22Rv1 (cell line): ENCODE results near the gene ASPHD2.

Experiments used
- ZFX ChIP-seq: fragments of 450-650 bp; IDR thresholded peaks from 2 replicates; pipeline ENCODE4 v1.6.1; 2017; ENCODE audit warnings: antibody characterized with exemption, borderline replicate concordance
- TF ChIP-seq, protein P1 (sequence below): fragments of 450-650 bp; IDR thresholded peaks from 2 replicates; pipeline ENCODE4 v1.5.1; 2017; ENCODE audit warnings: mild to moderate bottlenecking

GRCh38 chr22:26484360-26484706 is 55.3 kb downstream of the ASPHD2 start:
- TF ChIP-seq, protein P1, sequence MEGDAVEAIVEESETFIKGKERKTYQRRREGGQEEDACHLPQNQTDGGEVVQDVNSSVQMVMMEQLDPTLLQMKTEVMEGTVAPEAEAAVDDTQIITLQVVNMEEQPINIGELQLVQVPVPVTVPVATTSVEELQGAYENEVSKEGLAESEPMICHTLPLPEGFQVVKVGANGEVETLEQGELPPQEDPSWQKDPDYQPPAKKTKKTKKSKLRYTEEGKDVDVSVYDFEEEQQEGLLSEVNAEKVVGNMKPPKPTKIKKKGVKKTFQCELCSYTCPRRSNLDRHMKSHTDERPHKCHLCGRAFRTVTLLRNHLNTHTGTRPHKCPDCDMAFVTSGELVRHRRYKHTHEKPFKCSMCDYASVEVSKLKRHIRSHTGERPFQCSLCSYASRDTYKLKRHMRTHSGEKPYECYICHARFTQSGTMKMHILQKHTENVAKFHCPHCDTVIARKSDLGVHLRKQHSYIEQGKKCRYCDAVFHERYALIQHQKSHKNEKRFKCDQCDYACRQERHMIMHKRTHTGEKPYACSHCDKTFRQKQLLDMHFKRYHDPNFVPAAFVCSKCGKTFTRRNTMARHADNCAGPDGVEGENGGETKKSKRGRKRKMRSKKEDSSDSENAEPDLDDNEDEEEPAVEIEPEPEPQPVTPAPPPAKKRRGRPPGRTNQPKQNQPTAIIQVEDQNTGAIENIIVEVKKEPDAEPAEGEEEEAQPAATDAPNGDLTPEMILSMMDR: no peak
- TF ChIP-seq ZFX: no peak
